ENCODE measurements around the gene STRN3. TPM values are rescaled to one million over a fixed set of nuclear protein-coding genes. Genes with fewer than 3 reads are reported as not detected.

The STRN3 gene
- total and polyA plus RNA-seq, 2 of the 4 experiments (the other 2 are of a cell fraction): 10.8 to 78.7 TPM

DNA sequence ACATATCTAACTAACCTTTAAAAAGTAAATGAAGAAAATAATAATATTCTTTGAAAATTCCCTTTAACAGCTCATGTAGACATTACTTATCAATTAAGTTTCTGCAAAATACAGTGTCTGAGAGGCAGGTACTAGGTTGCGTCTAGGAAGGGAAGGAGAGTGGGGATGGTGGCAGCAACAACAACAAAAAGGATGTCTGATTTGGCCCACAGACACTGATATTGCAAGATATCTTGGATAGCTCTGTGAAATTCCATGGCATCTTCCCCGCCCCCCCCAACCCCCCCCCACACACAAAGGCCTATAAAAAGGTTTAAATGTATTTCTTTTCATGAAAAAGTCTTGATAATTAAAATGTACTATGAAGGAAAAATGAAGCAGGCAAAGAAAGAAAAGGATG is 42.3 kb downstream of the STRN3 start:
- no peak overlapping the region for H4K5ac ChIP-seq (ENCODE audit: low read depth, low read length)
- H2BK120ac ChIP-seq (ENCODE audit: low read depth, low read length): no peak overlapping the region
- H3K27me3 ChIP-seq (ENCODE audit: control insufficient read depth, insufficient read depth, low read length): no peaks in the 10 kb centered on the region
- no peak for TF ChIP-seq MXI1 (IDR thresholded peaks at IDR 0.05; ENCODE audit: borderline replicate concordance, low read depth, low read length)
- H3K4ac ChIP-seq (ENCODE audit: low read depth, low read length): no peak overlapping the region
- H4K8ac ChIP-seq (ENCODE audit: low read depth in 2 of 2, low read length in 2 of 2): no peak overlapping the region
- peaks cover 62% of the 10 kb centered on the region for H4K20me1 ChIP-seq (ENCODE audit: insufficient read depth, low read length)
- H4K91ac ChIP-seq (ENCODE audit: insufficient read depth, low read depth, low read length): no peak overlapping the region
- H3K9me1 ChIP-seq (ENCODE audit: insufficient read depth, low read length): peaks cover 2% of the 10 kb centered on the region
- no peak overlapping the region for H3K9ac ChIP-seq (ENCODE audit: low read depth, low read length)
- in situ Hi-C loops (cut with MboI; ENCODE audit: low sequenced_read_pairs): loop anchor here (25.0 kb wide), 1 partner anchor 378 kb away; no protein-coding TSS in a partner anchor
- no peak overlapping the region for H2BK5ac ChIP-seq (ENCODE audit: low read depth, low read length, poor library complexity, severe bottlenecking)
- POLR2A ChIA-PET (ENCODE audit: unreplicated experiment): no interaction called here
- no peaks in the 10 kb centered on the region for H3K36me3 ChIP-seq (ENCODE audit: control insufficient read depth, insufficient read depth, low read length)
- no CpG with 5 or more reads among the region's 2 CpGs for WGBS, 2 experiments (ENCODE audit: extremely low coverage in 2 of 2, insufficient read length in 1 of 2)
- no peak overlapping the region for H2BK20ac ChIP-seq (ENCODE audit: low read depth, low read length)
- no peak overlapping the region for H3K14ac ChIP-seq (replicated peaks; ENCODE audit: low read depth, low read length)
- no peak for ATAC-seq (ENCODE audit: low read depth)
- no peak overlapping the region for H3K27ac ChIP-seq (ENCODE audit: insufficient read depth, low read length)
- no peaks in the 10 kb centered on the region for H3K9me3 ChIP-seq (ENCODE audit: control insufficient read depth, insufficient read depth, low read length)
- H3K56ac ChIP-seq (ENCODE audit: extremely low read depth, insufficient read depth, low read length): no peak overlapping the region
- no peak overlapping the region for H3K23ac ChIP-seq (ENCODE audit: low read depth, low read length)
- CTCF ChIA-PET: no interaction called here
- peaks cover 2% of the 10 kb centered on the region for H3K4me1 ChIP-seq (ENCODE audit: control insufficient read depth, insufficient read depth, low read length)
- no peak for DNase-seq
- no peak overlapping the region for H3K18ac ChIP-seq (ENCODE audit: low read depth, low read length)
- intact Hi-C loops (cut with micrococcal nuclease): loop anchor here (10.0 kb wide), 1 partner anchor 221 kb away; the partner anchor contains the start of gene HECTD1
- no peak overlapping the region for H2BK15ac ChIP-seq (ENCODE audit: low read depth, low read length)
- no peak overlapping the region for H3K4me3 ChIP-seq (ENCODE audit: insufficient read depth, low read depth, low read length)
- no peak overlapping the region for H3K4me2 ChIP-seq (ENCODE audit: low read depth, low read length)
- dilution Hi-C loops (cut with HindIII; ENCODE audit: low sequenced_read_pairs, unreplicated experiment): no loop called here
- no peak overlapping the region for H2AK9ac ChIP-seq (replicated peaks; ENCODE audit: low read depth, low read length, poor library complexity)
- no TSS peak for BruUV-seq (replicated peaks)
- H2AK5ac ChIP-seq (ENCODE audit: low read depth, low read length): no peak overlapping the region
- peaks cover 5 to 57% of the 10 kb centered on the region in 2 experiments; a peak in 3 of 4 replicates for H3K79me1 ChIP-seq (ENCODE audit: low read depth in 1 of 2, low read length in 2 of 2)
- no peak overlapping the region for H2AFZ ChIP-seq (replicated peaks; ENCODE audit: low read length, poor library complexity)

Measured in IMR-90 (cell line).